Left renal pelvis (tissue), 4 donors: ENCODE measurements around the gene PHACTR1. TPM values are rescaled to one million over a fixed set of nuclear protein-coding genes. Genes with fewer than 3 reads are reported as not detected.

Experiments used
- DNase-seq, 4 donors: peaks; one replicate each; pipeline ENCODE4 v3.0.0-alpha.2; 2013; ENCODE audit warnings: low read depth in 4 of 4, low spot score in 3 of 4
- polyA plus RNA-seq, 4 donors: library from polyadenylated mRNA; unstranded; fragments of 120-200 nt; gene quantifications; one replicate each; pipeline ENCODE4 v1.2.1, GENCODE V29; 2013; ENCODE audit not compliant: insufficient read length in 4 of 4

Gene PHACTR1
- polyA plus RNA-seq, 4 donors, result 2.4 to 19.1 (median 16.0) TPM

DNA sequence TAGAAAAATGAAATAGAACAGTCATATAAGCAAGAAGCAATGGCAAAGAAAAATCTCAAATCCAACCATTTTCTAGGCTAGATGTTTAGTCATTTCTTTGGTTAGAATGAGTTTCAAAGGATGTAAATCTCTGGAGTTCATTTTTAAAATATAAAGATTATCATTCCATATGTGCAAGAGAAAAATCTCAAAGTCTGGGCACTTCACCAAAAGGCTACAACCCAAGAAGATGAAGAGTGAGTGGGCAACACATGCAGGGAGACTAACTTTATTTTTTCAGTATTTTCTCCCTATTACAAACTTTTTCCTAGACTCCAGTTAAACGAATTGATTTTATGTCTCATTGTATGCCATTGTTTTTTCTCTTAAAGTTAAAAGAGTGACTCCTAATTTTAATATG is 83.6 kb downstream of the PHACTR1 start:
- DNase-seq, result no peak

DNA sequence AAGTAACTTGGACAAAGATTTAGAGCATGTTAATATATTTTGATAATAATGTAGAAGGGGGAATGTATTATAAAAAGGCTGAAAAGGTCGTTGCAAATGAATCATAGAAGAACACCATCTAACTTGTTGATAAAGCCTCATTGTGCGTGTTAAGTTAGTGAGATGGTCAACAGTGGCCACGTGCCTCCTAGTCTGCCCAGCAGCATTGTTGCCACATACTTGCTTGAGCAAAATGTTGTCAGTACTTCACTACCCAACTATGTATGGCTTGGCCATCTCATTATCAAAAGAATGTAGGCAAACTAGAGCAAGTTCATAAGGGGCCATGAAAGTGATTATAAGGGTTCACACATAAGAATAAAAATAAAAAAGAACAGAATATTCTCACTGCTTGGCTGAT is 84.6 kb downstream of the PHACTR1 start:
- no peak for DNase-seq

DNA sequence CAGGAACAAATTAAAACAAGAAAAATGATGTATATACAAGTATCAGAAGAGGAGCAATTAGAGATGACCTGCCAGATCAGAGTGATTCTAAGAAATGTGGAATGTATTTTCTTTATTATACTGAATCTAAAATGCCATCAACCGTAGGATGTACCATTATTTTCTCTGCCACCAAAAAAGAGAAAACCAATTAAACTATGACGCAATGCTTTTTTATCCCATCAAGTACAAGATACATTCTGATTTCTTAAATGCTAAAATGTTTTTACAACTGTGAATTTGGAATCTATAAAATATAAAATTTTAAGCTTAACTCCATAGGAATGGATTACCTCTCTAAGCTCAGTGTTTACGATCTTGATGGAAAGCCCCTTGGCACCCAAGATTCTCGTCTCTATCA is 85.9 kb downstream of the PHACTR1 start:
- DNase-seq, result no peak

GRCh38 chr6:12803486-12803885 is 86.9 kb downstream of the PHACTR1 start:
- DNase-seq, result no peak

- no peak for DNase-seq
Observed at GRCh38 chr6:12804952-12805645, 88.5 kb downstream of the PHACTR1 start.

- DNase-seq, result no peak
Observed at GRCh38 chr6:12806136-12806535, 89.6 kb downstream of the PHACTR1 start.

- no peak for DNase-seq
Observed at GRCh38 chr6:12806796-12807195, 90.2 kb downstream of the PHACTR1 start.

DNA sequence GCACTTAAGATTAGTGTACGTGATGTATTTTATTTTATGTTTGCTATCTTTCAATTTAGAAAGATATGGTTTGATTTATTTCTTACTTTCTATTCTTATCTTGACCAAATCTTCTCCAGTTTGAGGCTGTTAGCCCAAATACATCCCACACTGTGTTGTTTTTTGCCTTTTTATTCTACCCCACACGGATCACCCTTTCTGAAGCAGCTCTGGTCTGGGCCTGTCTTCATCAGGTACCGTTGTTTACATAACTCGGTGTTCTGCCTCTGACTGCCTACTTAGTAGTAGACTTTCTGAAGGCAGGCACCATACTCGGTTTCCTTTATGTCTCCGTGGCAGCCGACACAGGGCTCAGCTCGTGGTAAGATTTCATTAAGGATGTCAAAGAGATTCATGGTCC is 95.0 kb downstream of the PHACTR1 start:
- no peak for DNase-seq

GRCh38 chr6:12813321-12813720 is 96.8 kb downstream of the PHACTR1 start:
- DNase-seq, result no peak

DNA sequence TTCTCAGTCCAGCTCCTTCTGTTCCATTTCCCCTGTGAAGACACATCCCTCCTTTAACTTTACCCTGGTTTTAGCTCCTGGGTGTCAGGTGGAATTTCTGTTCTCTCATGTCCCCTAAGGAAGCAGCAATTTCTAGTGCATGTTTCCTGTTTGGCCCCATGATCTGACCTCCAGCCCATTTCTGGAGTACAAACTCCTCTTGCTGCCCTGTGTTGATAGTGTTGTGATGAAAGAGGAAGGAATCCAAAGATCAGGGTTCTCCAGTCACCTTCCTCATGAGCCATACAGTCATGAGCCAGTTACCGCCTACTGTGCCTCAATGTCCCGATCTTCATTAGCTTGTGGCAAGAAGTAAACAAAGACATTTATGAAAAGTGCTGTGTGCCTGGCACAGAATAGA is 97.4 kb downstream of the PHACTR1 start:
- DNase-seq, result no peak

- DNase-seq, result no peak
Observed at GRCh38 chr6:12815089-12815488, 98.5 kb downstream of the PHACTR1 start.

DNA sequence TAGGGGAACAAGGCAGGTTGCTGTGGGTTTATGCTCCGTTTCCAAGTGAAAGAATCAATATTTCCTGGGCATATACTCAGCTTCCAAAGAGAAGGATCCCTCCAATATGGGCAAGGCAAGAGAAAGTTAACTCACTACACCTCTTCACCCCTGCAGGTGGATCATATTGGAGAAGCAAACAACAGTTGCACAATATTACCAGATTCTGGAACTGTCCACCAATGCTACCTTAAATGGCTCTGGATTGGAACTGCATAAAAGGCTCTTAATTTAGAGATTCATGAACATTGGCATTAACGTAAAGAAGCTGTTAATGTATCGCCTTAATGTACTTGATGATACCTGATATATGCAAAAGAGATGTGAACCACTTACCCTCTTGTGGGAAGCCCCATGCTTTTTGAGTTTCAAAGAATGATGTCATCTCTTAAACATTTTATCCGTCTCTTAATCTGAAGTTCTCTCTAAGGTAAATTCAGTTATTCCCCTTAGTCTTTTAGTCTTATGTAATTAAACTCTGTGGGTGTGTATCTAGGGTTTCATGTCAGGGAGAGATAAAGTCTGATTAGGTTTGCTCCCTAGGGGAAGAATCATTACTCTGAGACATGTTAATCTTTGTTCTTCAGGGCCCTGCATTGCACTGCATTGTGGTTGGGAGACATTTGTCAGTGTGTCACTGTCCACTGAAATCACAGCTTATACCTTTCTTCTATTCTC is 99.5 kb downstream of the PHACTR1 start:
- no peak for DNase-seq

- DNase-seq, result no peak
Observed at GRCh38 chr6:12818324-12818723, 101.8 kb downstream of the PHACTR1 start.

- no peak for DNase-seq
Observed at GRCh38 chr6:12823847-12824246, 107.3 kb downstream of the PHACTR1 start.

DNA sequence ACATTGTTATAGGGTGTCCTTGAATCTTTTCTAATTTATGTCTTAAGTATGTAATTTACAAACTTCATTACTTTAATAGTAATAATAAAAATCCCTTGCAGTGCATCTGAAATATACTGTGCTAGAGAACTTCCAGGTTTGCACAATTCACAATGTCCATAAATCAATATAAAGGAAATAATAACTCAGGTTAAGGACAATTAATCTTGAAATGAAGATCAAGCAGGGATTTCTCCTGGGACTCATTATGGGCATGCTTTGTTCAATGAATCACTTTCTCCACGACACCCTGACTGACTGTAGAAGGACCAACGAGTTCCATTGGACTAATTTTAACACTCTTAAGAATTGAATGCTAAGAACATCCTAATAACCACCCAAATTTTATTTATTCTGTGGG is 110.0 kb downstream of the PHACTR1 start:
- DNase-seq, result no peak

DNA sequence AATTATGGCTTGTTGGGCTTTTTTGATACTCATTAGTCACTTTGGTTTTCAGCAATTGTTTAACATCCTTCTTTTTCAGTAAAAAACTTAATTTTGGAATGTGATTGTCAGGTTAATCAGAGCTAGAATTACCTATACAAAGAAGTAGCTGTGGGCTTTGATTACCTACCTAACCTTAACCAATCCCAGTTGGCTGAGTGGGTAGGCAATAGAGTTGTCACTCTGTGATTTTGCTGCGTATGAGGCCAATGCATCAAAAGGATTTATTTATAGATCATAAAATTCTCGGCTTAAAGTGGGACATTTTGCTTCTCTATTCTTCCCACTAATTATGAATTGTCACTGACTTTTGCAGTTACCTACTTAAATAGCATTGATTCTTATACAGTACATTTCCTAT is 111.4 kb downstream of the PHACTR1 start:
- no peak for DNase-seq

- no peak for DNase-seq
Observed at GRCh38 chr6:12832226-12832735, 115.7 kb downstream of the PHACTR1 start.

- no peak for DNase-seq
Observed at GRCh38 chr6:12836009-12836408, 119.4 kb downstream of the PHACTR1 start.

DNA sequence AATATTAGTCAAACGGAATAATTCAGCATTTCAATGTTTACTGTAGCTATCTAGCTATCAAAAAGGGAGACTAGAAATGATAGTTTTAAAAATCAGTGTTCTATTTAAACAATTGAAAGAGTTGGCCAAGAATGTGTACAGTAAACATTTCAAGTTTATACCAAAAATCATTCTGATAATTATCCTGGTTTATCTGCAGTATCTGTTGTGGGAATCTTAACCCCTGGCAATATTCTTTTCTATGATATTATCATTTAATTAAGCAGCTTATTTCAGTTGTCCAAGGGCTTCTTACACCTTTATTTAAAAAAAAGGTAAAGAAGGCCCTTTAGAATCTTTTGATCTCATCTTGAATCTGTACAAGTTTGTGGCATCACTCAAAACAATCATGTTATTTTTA is 125.1 kb downstream of the PHACTR1 start:
- no peak for DNase-seq

GRCh38 chr6:12842114-12842513 is 125.5 kb downstream of the PHACTR1 start:
- no peak for DNase-seq

DNA sequence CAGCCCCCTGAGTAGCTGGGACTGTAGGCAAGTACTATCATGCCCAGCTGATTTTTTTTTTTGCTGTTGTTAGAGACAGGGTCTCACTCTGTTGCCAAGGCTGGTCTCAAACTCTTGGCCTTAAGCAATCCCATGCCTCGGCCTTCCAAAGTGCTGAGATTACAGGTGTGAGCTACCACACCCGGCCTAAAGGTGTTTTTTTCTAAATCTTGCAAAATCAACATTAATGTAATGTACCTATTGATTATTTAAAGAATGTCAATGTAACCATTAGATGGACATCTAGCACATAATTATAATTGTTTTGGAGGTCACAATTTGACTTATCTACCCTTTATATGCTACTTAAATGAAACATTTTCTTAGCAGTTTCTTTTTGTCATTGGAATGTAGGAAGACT is 126.1 kb downstream of the PHACTR1 start:
- no peak for DNase-seq
